HL-60 (cell line): ENCODE results near the gene SNRNP70.
A peak's percentile ranks its signal among the peaks of the same experiment; 100 is the strongest.
"Not testable (repeated sequence)": the region's sequence is repeated elsewhere in the genome, so short reads cannot be mapped to it uniquely, and the experiment has no call there.

Experiments
- DNase-seq, 2 experiments: peaks; one replicate each; pipeline ENCODE4 v3.0.0-alpha.2; 2010 to 2020; ENCODE audit warnings: low read depth in 1 of 2, low spot score in 1 of 2
- H3K27ac ChIP-seq: fragments of 250-450 bp; sonication (Bioruptor Pico); replicated peaks from 2 replicates; pipeline ENCODE4 v1.5.1; 2020; ENCODE audit warnings: mild to moderate bottlenecking, moderate library complexity
- H3K27me3 ChIP-seq: fragments of 250-450 bp; sonication (Bioruptor Pico); 2 replicates; pipeline ENCODE4 v1.5.1; 2021; ENCODE audit warnings: mild to moderate bottlenecking, moderate library complexity; ENCODE audit not compliant: insufficient read depth, poor library complexity, severe bottlenecking
- H3K4me3 ChIP-seq: replicated peaks from 2 replicates; pipeline ENCODE4 v1.5.1; 2011; ENCODE audit warnings: mild to moderate bottlenecking, control low read depth, low read length; ENCODE audit not compliant: insufficient read depth
- GABPA ChIP-seq: IDR thresholded peaks from 2 replicates; pipeline ENCODE4 v1.6.1; 2012; ENCODE audit warnings: low read depth
- POLR2AphosphoS5 ChIP-seq: IDR thresholded peaks from 2 replicates; pipeline ENCODE4 v1.6.1; 2012; ENCODE audit warnings: low read depth
- SPI1 ChIP-seq: IDR thresholded peaks from 2 replicates; pipeline ENCODE4 v1.6.1; 2012; ENCODE audit warnings: low read depth, mild to moderate bottlenecking, borderline replicate concordance
- long read RNA-seq: library from polyadenylated mRNA; unstranded; transcript quantifications from one replicate; pipeline ENCODE4 v2.0.0, GENCODE V29; 2020
- TF ChIP-seq, protein P1 (sequence below): IDR thresholded peaks from one replicate; pipeline ENCODE4 v1.5.1; 2011; ENCODE audit warnings: low read length, control low read depth, inconsistent platforms; ENCODE audit not compliant: insufficient read depth
- TF ChIP-seq, protein P2 (sequence below): IDR thresholded peaks from 2 replicates; pipeline ENCODE4 v1.6.1; 2012; ENCODE audit warnings: low read depth; ENCODE audit not compliant: insufficient replicate concordance

The SNRNP70 gene, protein sequence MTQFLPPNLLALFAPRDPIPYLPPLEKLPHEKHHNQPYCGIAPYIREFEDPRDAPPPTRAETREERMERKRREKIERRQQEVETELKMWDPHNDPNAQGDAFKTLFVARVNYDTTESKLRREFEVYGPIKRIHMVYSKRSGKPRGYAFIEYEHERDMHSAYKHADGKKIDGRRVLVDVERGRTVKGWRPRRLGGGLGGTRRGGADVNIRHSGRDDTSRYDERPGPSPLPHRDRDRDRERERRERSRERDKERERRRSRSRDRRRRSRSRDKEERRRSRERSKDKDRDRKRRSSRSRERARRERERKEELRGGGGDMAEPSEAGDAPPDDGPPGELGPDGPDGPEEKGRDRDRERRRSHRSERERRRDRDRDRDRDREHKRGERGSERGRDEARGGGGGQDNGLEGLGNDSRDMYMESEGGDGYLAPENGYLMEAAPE
- long read RNA-seq, partial matches to known transcripts = 6 of 17 reads
- long read RNA-seq, other reads (novel, unspliced or antisense) = 5 of 17 reads

DNA sequence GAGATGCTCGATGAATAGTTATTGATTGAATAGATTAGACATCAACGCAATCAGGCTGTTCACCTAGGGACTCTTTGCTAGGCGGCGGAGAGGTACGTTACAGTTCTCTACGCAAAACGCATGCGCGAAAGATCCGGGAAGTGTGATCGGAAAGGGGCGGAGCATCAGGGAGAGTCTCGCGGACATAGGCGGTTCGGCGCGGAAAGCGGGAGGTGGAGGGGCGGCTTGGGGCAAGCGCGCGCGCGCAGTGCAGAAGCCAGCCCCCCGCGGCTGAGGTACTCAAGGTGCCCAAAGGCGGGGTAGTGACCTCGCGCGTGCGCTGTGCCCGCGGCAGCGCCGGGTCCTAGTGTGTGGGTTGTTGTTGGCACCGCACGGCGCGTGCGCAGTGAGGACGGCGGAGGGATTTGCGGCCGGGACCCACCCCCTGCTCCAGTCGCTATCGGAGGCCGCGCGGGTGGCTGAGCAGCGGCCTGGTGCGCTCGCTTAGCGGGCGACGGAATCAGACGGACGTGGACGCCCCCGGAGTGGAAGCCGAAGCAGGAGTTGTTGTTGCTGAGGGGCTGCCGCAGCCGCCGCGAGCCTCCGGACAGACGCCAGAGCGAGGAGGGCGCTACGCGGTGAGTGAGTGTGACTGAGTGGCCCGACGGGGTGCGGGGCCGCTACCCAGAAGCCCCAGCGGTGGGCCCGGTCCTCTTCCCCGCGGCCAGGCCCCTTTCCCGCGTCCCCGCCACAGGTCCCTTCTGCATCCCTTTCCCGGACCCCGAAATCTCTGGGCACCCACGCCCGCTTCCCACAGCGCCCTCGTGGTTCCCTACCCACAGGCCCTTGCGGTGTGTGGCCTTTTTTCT, at the start of gene SNRNP70:
Gene SNRNP70, plus strand, starts transcription at position 432 of the 848 bp plus-strand sequence. CDS start 964 bp downstream, outside the sequence.
- TF ChIP-seq, protein P1, sequence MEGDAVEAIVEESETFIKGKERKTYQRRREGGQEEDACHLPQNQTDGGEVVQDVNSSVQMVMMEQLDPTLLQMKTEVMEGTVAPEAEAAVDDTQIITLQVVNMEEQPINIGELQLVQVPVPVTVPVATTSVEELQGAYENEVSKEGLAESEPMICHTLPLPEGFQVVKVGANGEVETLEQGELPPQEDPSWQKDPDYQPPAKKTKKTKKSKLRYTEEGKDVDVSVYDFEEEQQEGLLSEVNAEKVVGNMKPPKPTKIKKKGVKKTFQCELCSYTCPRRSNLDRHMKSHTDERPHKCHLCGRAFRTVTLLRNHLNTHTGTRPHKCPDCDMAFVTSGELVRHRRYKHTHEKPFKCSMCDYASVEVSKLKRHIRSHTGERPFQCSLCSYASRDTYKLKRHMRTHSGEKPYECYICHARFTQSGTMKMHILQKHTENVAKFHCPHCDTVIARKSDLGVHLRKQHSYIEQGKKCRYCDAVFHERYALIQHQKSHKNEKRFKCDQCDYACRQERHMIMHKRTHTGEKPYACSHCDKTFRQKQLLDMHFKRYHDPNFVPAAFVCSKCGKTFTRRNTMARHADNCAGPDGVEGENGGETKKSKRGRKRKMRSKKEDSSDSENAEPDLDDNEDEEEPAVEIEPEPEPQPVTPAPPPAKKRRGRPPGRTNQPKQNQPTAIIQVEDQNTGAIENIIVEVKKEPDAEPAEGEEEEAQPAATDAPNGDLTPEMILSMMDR = no peak
- TF ChIP-seq GABPA = no peak
- TF ChIP-seq SPI1 = no peak; the same call in 1 of the 2 replicates
- peak; percentile 98 for TF ChIP-seq POLR2AphosphoS5
- TF ChIP-seq, protein P2, sequence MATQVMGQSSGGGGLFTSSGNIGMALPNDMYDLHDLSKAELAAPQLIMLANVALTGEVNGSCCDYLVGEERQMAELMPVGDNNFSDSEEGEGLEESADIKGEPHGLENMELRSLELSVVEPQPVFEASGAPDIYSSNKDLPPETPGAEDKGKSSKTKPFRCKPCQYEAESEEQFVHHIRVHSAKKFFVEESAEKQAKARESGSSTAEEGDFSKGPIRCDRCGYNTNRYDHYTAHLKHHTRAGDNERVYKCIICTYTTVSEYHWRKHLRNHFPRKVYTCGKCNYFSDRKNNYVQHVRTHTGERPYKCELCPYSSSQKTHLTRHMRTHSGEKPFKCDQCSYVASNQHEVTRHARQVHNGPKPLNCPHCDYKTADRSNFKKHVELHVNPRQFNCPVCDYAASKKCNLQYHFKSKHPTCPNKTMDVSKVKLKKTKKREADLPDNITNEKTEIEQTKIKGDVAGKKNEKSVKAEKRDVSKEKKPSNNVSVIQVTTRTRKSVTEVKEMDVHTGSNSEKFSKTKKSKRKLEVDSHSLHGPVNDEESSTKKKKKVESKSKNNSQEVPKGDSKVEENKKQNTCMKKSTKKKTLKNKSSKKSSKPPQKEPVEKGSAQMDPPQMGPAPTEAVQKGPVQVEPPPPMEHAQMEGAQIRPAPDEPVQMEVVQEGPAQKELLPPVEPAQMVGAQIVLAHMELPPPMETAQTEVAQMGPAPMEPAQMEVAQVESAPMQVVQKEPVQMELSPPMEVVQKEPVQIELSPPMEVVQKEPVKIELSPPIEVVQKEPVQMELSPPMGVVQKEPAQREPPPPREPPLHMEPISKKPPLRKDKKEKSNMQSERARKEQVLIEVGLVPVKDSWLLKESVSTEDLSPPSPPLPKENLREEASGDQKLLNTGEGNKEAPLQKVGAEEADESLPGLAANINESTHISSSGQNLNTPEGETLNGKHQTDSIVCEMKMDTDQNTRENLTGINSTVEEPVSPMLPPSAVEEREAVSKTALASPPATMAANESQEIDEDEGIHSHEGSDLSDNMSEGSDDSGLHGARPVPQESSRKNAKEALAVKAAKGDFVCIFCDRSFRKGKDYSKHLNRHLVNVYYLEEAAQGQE = peak; percentile 75
- Histone ChIP-seq H3K4me3 (peak within 1 kb of the TSS; percentile 94), H3K27me3 (no peaks in the 10 kb centered on the region), H3K27ac (peak within 1 kb of the TSS; percentile 95)
- DNase-seq = peak; percentile 98 to 99

DNA sequence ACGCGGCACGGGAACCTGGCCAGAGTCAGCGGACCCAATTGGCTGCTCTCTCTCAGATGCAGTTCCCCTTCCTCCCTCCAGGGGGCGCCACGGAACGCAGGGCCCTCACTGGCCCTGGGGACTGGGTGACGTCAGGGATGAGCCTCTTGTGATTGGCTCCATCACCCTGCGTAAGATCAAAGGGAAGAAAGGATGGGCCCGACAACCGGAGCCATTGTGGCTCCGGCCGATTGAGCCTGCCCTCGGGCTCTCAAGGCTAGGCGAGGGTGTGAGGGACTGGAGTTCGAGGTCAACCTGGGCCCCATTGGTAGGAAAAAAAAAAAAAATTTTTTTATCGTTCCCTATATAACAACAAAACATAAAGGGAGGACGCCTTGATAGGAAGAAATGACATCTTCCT, 48.4 kb upstream of the SNRNP70 start, which contains the start of gene CGB1:
Gene CGB1, minus strand, starts transcription at position 81 of the 400 bp plus-strand sequence. CDS start 184 bp downstream, outside the sequence.
- not testable (repeated sequence) for H3K27ac ChIP-seq, H3K4me3 ChIP-seq, H3K27me3 ChIP-seq
- DNase-seq = peak in 1 of 2 experiments; percentile 42
- TF ChIP-seq, protein P1 = peak; percentile 49
- peak; percentile 16; the same call in 1 of the 2 replicates for TF ChIP-seq SPI1

DNA sequence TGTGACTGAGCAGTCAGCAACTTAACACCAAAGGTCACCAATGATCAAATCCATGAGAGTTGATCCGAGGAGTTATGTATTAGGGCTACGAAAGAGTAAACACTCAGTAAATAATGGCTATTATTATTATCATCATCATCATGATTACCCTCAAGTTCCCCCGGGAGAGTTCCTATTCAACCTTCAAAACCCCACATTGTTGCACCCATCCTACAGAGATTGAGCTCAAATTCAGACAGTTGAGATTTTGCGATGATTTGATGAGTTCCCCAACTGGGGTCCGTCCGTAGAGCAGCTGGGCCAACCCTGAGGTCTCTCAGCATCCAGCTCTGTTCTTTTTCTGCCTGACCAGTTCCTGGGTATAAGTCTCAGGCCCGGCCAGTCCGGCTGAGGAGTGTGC, 47.1 kb upstream of the SNRNP70 start:
- not testable (repeated sequence) for H3K27ac ChIP-seq, DNase-seq, H3K27me3 ChIP-seq, H3K4me3 ChIP-seq

DNA sequence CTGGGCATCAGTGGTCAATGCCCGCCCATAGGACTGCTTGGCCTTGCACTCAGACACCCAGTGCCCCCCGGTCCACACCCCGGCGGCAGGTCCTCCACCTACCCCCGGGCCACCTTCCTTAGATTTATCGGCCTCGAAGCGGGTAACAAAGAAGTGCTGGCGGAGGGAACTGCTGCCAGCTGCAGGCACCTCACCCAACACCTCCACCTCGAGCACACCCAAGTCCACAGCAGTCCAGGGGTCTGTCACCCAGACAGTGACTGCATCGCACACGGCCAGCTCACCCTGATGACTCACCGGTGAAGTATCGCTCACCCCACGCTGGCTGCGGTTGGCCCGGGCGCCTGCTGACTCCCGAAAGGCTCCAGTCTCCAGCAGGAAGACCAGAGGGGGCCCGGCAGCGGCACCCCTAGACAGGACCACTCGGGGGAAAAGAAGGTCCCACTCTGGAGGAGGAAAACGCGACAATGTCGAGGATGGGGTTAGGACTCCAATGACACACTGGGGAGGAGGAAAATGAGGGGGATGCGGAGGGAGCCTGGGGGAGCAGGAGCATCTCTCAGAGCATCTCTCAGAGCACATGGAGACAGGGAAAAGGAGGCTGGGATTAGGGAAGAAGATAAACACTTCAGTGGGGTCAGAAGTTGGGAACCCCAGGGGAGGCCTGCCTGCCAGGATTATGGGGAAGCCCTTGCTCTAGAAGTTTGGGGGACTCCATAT, 46.5 kb upstream of the SNRNP70 start:
- not testable (repeated sequence) for H3K4me3 ChIP-seq, H3K27me3 ChIP-seq, H3K27ac ChIP-seq, DNase-seq

DNA sequence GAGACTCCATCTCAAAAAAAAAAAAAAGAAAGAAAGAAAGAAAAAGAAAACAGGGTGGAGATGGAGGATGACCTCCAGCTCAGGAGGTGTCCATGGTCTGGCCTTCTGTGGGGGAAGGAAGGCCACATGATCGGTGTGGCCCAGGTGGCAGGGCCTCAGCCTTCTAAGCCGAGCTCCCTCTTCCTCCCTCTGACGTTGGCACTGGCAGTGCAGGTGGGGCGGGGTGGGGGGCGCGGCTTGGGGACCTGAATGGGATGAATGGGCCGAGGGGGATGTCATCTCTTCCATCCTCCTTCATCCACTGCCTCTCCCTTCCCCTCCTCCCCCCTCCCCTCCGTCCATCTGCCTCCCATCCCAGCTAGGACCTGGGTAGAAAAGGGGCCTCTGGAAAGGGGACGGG, 45.5 kb upstream of the SNRNP70 start:
- not testable (repeated sequence) for DNase-seq, H3K4me3 ChIP-seq, H3K27me3 ChIP-seq, H3K27ac ChIP-seq
